ENCODE measurements around the gene TMED10.
"Not testable (repeated sequence)": the region's sequence is repeated elsewhere in the genome, so short reads cannot be mapped to it uniquely, and the experiment has no call there.

Gene TMED10

DNA sequence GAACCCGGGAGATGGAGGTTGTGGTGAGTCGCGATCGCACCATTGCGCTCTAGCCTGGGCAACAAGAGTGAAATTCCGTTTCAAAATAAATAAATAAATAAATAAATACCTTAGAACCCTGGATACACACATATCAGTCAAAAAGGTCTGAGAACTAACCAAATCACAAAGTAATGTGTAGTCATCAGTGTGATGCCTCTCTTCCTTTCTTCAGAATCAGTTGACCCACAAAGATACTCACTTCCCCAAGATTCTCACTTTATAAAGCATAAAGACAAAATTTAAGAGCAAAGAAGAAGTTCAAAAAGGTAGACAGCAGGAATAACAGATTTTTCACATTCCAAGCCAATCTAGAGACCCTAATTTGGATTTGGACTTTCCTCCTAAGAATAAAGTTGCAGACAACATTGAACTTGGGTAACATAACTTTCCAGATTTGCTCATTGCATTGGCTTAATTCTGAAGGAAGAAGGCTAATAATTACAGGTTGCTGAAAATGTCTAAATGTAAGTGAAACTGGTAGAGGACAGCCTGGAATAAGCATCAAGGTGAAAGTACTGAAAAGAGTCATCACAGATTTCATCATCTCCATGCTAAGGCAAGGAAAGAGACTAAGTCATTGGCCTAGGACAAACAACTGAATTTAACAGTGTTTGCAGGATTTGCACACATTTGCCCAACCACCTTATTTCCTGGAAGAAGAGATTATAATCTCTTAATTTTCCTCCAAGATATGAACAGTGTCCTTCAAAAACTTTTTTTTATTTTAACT is 17.4 kb downstream of the TMED10 start:
- CTCF ChIA-PET: no interaction called here
- TF ChIP-seq, protein P1, sequence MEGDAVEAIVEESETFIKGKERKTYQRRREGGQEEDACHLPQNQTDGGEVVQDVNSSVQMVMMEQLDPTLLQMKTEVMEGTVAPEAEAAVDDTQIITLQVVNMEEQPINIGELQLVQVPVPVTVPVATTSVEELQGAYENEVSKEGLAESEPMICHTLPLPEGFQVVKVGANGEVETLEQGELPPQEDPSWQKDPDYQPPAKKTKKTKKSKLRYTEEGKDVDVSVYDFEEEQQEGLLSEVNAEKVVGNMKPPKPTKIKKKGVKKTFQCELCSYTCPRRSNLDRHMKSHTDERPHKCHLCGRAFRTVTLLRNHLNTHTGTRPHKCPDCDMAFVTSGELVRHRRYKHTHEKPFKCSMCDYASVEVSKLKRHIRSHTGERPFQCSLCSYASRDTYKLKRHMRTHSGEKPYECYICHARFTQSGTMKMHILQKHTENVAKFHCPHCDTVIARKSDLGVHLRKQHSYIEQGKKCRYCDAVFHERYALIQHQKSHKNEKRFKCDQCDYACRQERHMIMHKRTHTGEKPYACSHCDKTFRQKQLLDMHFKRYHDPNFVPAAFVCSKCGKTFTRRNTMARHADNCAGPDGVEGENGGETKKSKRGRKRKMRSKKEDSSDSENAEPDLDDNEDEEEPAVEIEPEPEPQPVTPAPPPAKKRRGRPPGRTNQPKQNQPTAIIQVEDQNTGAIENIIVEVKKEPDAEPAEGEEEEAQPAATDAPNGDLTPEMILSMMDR (conservative IDR thresholded peaks at IDR 0.05; ENCODE audit: low read depth): no peak
- H3K27ac ChIP-seq: 0 out of 2 replicates have a peak overlapping the region, but pooled peaks have one; percentile 6
- DNase-seq (ENCODE audit: low spot score): no peak
- POLR2A ChIA-PET (ENCODE audit: low non-redundant PET): no interaction called here

DNA sequence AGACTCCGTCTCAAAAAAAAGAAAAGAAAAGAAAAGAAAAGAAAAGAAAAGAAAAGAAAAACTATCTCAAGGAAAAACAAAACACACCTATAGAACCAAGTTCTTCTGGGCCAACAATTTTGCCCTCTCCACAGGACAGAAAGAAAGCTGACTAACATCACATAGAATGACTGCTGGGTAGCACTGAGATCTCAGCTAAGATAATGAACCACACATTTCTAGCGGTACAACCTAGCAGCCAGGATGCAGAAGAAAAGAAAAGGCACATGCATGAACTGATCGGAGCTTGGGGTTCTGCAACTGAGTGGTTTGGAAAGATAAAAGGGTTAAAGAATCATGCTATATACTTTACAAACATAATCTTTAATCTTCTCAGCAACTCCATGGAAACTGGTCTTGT is 19.5 kb downstream of the TMED10 start:
- no peak for DNase-seq (ENCODE audit: low spot score)
- no peak overlapping the region for H3K27ac ChIP-seq
- TF ChIP-seq, protein P1 (conservative IDR thresholded peaks at IDR 0.05; ENCODE audit: low read depth): no peak
- POLR2A ChIA-PET (ENCODE audit: low non-redundant PET): no interaction called here
- CTCF ChIA-PET: interaction anchor here (0.6 kb wide), 1 partner anchor 147 kb away, joined by 3 read pairs; no protein-coding TSS in a partner anchor

DNA sequence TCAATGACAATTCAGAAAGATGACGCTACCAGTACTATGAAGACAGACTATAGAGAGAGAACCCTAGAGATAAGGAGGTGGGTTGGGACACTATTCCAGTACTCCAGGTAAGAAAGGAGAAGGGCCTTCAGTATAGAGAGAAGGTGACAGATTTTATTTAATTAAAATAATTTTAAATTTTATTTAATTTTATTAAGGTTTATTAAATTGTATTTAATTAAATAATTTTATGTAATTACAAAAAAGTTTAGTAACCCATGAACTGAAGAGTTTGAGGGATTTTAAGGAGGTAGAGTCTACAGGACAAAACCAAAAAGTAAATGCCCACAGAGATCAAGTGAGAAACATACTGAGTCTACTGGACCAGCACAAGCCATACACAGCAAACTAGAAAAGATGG is 20.3 kb downstream of the TMED10 start:
- H3K27ac ChIP-seq: no peak overlapping the region
- no peak for DNase-seq (ENCODE audit: low spot score)
- ChIA-PET CTCF (interaction anchor here (0.5 kb wide), 1 partner anchor 9 kb away, joined by 4 read pairs; no protein-coding TSS in a partner anchor), POLR2A (ENCODE audit: low non-redundant PET) (no interaction called here)
- TF ChIP-seq, protein P1 (conservative IDR thresholded peaks at IDR 0.05; ENCODE audit: low read depth): no peak

DNA sequence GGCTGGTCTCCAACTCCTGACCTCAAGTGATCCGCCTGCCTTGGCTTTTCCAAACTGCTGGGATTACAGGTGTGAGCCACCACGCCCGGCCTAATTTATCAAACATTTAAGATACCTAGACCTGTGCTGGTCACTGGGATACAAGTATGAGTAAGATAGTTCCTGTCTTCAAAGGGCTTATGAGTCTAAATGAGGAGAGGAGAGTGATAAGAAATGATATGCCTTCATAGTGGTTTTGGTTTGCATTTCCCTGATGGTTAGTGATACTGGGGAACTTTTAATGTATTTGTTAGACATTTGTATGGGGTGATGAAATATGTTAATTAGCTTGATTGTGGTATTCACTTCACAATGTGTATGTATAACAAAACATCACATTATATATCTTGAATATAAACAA is 21.2 kb downstream of the TMED10 start:
- POLR2A ChIA-PET (ENCODE audit: low non-redundant PET): no interaction called here
- TF ChIP-seq, protein P1 (conservative IDR thresholded peaks at IDR 0.05; ENCODE audit: low read depth): no peak
- CTCF ChIA-PET: no interaction called here
- DNase-seq (ENCODE audit: low spot score): no peak
- no peak overlapping the region; the same call in 1 of the 2 replicates for H3K27ac ChIP-seq

DNA sequence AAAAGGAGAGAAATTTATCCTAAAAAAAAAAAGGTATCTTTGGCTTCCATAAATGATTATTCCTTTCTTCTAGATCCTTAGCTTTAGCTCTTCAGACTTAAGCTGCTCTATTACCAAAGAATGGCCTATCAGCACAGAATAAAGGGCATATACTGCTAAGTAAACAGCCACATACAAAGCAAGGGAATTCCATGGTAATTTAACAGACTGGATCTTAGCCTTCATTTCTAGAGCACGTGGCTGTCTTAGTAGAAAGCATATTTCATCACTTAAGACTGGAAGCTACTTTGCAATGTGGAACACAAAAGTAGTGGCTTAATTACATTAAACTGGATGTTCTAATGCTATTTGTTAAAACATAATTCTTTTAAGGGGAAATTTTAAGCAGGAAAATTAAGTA is 23.1 kb downstream of the TMED10 start:
- CTCF ChIA-PET: interaction anchor here (0.5 to 0.9 kb wide), 5 partner anchors 12 to 335 kb away, joined by 3 to 5 read pairs (median 3); no protein-coding TSS in a partner anchor
- TF ChIP-seq, protein P1 (conservative IDR thresholded peaks at IDR 0.05; ENCODE audit: low read depth): no peak
- POLR2A ChIA-PET (ENCODE audit: low non-redundant PET): no interaction called here
- no peak for DNase-seq (ENCODE audit: low spot score)
- no peak overlapping the region for H3K27ac ChIP-seq

DNA sequence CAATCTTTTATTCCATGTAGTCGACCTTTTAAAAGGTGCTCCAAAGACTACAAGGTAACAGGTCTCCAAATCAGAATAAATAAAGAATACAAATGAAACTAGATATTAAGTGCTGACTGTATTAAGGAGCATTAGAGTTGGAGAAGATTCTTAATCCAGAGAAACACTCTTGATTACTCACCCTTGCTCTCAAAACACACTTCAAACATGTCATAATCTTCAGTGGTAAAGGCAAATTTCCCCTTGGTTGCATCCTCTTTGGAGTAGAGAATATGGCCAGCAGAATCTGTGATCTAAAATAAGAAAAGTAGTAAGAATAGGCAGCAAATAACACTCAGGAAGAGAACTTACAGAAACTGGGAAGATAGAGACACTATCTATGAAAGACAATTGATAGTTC is 24.6 kb downstream of the TMED10 start:
- ChIA-PET POLR2A (ENCODE audit: low non-redundant PET) (no interaction called here), CTCF (interaction anchor here (0.7 kb wide), 1 partner anchor 898 kb away, joined by 3 read pairs; no protein-coding TSS in a partner anchor)
- DNase-seq (ENCODE audit: low spot score): no peak
- TF ChIP-seq, protein P1 (conservative IDR thresholded peaks at IDR 0.05; ENCODE audit: low read depth): no peak
- no peak overlapping the region for H3K27ac ChIP-seq

DNA sequence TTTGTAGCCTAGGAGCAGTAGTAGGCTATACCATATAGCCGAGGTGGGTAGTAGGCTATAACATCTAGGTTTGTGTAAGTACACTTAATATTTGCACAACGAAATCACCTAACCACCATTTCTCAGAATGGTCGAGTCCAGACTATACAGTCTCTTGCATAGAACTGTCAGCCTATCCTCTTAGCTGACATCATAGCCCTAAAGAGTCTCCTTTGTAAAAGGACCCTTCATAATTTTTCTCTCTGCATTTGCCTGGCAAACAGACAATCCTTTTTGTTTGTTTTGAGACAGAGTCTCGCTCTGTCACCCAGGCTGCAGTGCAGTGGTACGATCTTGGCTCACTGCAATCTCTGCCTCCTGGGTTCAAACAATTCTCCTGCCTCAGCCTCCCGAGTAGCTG is 25.8 kb downstream of the TMED10 start:
- DNase-seq (ENCODE audit: low spot score); CTCF ChIA-PET: not testable (repeated sequence)
- POLR2A ChIA-PET (ENCODE audit: low non-redundant PET): interaction anchor here (0.6 kb wide), 1 partner anchor 79 kb away, joined by 3 read pairs; no protein-coding TSS in a partner anchor
- H3K27ac ChIP-seq: peak overlapping the region; percentile 19; the same call in 1 of the 2 replicates
